OCI-LY1 (cell line): ENCODE measurements around the gene CD2AP.

Experiments used
- H2AFZ ChIP-seq: fragments of 200-600 bp; sonication (generic), shearing (Covaris generic); 2 replicates; pipeline ENCODE4 v1.6.0; 2014; ENCODE audit warnings: antibody characterized with exemption, mild to moderate bottlenecking, low read length
- H3F3A ChIP-seq: fragments of 200-600 bp; sonication (generic), shearing (Covaris generic); 2 replicates; pipeline ENCODE4 v1.6.0; 2014; ENCODE audit warnings: mild to moderate bottlenecking, antibody characterized with exemption, low read length, moderate library complexity; ENCODE audit not compliant: insufficient read depth
- H3K27ac ChIP-seq: fragments of 200-600 bp; sonication (generic); 2 replicates; pipeline ENCODE4 v1.5.1; 2014; ENCODE audit warnings: low read length, mixed run types, mild to moderate bottlenecking, low read depth; ENCODE audit not compliant: poor library complexity, severe bottlenecking
- H3K27me3 ChIP-seq: fragments of 200-600 bp; sonication (generic); 2 replicates; pipeline ENCODE4 v1.6.0; 2014; ENCODE audit warnings: antibody characterized with exemption, mild to moderate bottlenecking, low read length, moderate library complexity; ENCODE audit not compliant: insufficient read depth
- H3K36me3 ChIP-seq: fragments of 200-600 bp; sonication (generic); 2 replicates; pipeline ENCODE4 v1.6.1; 2014; ENCODE audit warnings: mild to moderate bottlenecking, antibody characterized with exemption, low read length, moderate library complexity, mixed read lengths; ENCODE audit not compliant: insufficient read depth
- H3K4me1 ChIP-seq: fragments of 200-600 bp; sonication (generic); 2 replicates; pipeline ENCODE4 v1.5.1; 2014; ENCODE audit warnings: mild to moderate bottlenecking, low read length, moderate library complexity; ENCODE audit not compliant: insufficient read depth, severe bottlenecking
- H3K4me2 ChIP-seq: fragments of 200-600 bp; sonication (generic), shearing (Covaris generic); 2 replicates; pipeline ENCODE4 v1.6.1; 2014; ENCODE audit warnings: low read length
- H3K4me3 ChIP-seq: fragments of 200-600 bp; sonication (generic); 2 replicates; pipeline ENCODE4 v1.5.1; 2014; ENCODE audit warnings: low read length, low read depth, mild to moderate bottlenecking, mixed read lengths; ENCODE audit not compliant: poor library complexity, severe bottlenecking
- H3K79me2 ChIP-seq: fragments of 200-600 bp; shearing (Covaris generic); 2 replicates; pipeline ENCODE4 v1.6.1; 2016; ENCODE audit warnings: mixed run types, low read length, mixed read lengths; ENCODE audit not compliant: insufficient read depth
- H3K9ac ChIP-seq: fragments of 200-600 bp; sonication (generic), shearing (Covaris generic); 2 replicates; pipeline ENCODE4 v1.6.1; 2014; ENCODE audit warnings: mild to moderate bottlenecking, low read length, mixed read lengths
- H3K9me2 ChIP-seq: fragments of 200-600 bp; sonication (generic), shearing (Covaris generic); 2 replicates; pipeline ENCODE4 v1.6.1; 2014; ENCODE audit warnings: low read depth, mild to moderate bottlenecking, low read length, mixed read lengths
- H3K9me3 ChIP-seq: fragments of 200-600 bp; shearing (Covaris generic); 2 replicates; pipeline ENCODE4 v1.6.1; 2014; ENCODE audit warnings: low read length, mixed read lengths
- H4K20me1 ChIP-seq: fragments of 200-600 bp; sonication (generic), shearing (Covaris generic); 2 replicates; pipeline ENCODE4 v1.6.0; 2016; ENCODE audit warnings: mild to moderate bottlenecking, low read length; ENCODE audit not compliant: insufficient read depth
- EZH2 ChIP-seq: fragments of 200-600 bp; sonication (generic), shearing (Covaris generic); IDR thresholded peaks from 2 replicates; pipeline ENCODE4 v1.8.0; 2017; ENCODE audit warnings: borderline replicate concordance, mixed run types, mild to moderate bottlenecking, antibody characterized with exemption, low read length, moderate library complexity, mixed read lengths
- TF ChIP-seq, protein P1 (sequence below): fragments of 200-600 bp; sonication (generic), shearing (Covaris generic); IDR thresholded peaks from 2 replicates; pipeline ENCODE4 v1.5.1; 2017; ENCODE audit warnings: mild to moderate bottlenecking, antibody characterized with exemption, low read length, moderate library complexity, mixed read lengths

The CD2AP gene

DNA sequence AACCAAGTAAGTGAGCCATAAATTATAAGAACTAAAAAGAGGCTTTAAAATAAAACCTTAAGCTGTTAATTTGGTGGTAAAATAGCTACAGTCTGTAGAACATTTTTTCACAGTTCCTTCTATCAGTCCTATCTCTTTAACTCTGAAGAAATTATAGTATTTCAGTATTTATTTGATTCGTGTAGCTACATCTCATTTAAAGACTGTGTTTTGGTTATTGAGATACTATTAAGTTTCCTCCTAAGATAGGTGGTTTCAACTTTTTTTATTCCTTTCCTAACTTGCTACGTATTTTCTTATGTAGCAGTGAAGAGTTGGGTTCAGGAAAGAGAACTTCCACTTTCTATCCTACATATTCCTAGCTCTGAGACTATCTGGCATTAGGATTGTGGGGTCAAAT is 97.2 kb downstream of the CD2AP start:
- no peak for TF ChIP-seq EZH2
- TF ChIP-seq, protein P1, sequence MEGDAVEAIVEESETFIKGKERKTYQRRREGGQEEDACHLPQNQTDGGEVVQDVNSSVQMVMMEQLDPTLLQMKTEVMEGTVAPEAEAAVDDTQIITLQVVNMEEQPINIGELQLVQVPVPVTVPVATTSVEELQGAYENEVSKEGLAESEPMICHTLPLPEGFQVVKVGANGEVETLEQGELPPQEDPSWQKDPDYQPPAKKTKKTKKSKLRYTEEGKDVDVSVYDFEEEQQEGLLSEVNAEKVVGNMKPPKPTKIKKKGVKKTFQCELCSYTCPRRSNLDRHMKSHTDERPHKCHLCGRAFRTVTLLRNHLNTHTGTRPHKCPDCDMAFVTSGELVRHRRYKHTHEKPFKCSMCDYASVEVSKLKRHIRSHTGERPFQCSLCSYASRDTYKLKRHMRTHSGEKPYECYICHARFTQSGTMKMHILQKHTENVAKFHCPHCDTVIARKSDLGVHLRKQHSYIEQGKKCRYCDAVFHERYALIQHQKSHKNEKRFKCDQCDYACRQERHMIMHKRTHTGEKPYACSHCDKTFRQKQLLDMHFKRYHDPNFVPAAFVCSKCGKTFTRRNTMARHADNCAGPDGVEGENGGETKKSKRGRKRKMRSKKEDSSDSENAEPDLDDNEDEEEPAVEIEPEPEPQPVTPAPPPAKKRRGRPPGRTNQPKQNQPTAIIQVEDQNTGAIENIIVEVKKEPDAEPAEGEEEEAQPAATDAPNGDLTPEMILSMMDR = no peak
- Histone ChIP-seq H4K20me1 (no peaks in the 10 kb centered on the region), H3F3A (no peaks in the 10 kb centered on the region), H3K9ac (no peak overlapping the region), H3K9me3 (no peaks in the 10 kb centered on the region), H3K27me3 (no peaks in the 10 kb centered on the region), H3K4me1 (no peaks in the 10 kb centered on the region), H2AFZ (no peak overlapping the region), H3K79me2 (no peaks in the 10 kb centered on the region; the same call in 1 of the 2 replicates), H3K4me2 (no peak overlapping the region), H3K36me3 (peaks cover 46% of the 10 kb centered on the region), H3K27ac (no peak overlapping the region), H3K9me2 (no peaks in the 10 kb centered on the region), H3K4me3 (no peak overlapping the region)

DNA sequence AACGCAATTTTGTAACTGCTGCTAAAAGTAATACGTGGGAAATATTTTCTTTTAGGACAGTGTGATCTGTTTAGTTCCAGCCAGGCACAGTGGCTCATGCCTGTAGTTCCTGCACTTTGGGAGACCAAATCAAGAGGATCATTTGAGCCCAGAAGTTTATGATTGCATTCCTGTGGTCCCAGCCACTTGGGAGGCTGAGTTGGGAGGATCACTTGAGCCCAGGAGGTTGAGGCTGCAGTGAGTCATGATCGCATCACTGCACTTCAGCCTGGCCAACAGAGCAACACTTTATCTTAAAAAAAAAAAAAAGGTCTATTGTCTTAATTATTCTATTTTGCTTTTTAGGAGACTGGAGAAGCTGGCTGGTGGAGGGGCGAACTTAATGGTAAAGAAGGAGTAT is 101.5 kb downstream of the CD2AP start:
- Histone ChIP-seq H3F3A (no peaks in the 10 kb centered on the region), H4K20me1 (no peaks in the 10 kb centered on the region), H3K4me1 (no peaks in the 10 kb centered on the region), H3K9me2 (no peaks in the 10 kb centered on the region), H3K4me3 (no peak overlapping the region), H3K27ac (no peak overlapping the region), H2AFZ (no peak overlapping the region), H3K36me3 (peaks cover 83% of the 10 kb centered on the region), H3K9ac (no peak overlapping the region), H3K27me3 (no peaks in the 10 kb centered on the region), H3K79me2 (no peaks in the 10 kb centered on the region), H3K9me3 (no peaks in the 10 kb centered on the region), H3K4me2 (no peak overlapping the region)
- TF ChIP-seq EZH2 = no peak
- TF ChIP-seq, protein P1 = no peak

DNA sequence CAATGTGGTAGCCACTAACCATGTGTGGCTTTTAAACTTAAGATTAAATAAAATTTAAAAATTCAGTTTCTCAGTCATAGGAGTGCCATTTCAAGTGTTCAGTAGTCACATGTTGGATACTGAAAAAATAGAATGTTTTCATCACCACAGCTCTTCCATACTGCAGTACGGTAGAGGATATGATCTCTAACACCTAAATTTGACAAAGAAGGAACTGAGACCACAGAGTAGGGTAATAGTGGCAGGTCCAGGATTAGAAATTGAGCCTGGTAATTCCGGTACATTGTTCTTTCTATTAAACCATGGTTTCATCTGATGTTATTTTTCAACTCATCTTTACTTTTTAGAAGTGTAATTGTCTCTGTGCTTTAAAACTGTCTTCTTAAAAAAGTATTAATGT is 104.0 kb downstream of the CD2AP start:
- Histone ChIP-seq H4K20me1 (no peaks in the 10 kb centered on the region), H3K4me2 (no peak overlapping the region), H3K9ac (no peak overlapping the region), H3K36me3 (peaks cover 85% of the 10 kb centered on the region), H3K4me1 (no peaks in the 10 kb centered on the region), H2AFZ (no peak overlapping the region), H3K9me2 (no peaks in the 10 kb centered on the region), H3K27me3 (no peaks in the 10 kb centered on the region), H3K4me3 (no peak overlapping the region), H3K9me3 (no peaks in the 10 kb centered on the region), H3K27ac (no peak overlapping the region), H3F3A (no peaks in the 10 kb centered on the region), H3K79me2 (no peaks in the 10 kb centered on the region)
- TF ChIP-seq EZH2 = no peak
- TF ChIP-seq, protein P1 = no peak
